ENCODE results near the gene AOAH.

DNA sequence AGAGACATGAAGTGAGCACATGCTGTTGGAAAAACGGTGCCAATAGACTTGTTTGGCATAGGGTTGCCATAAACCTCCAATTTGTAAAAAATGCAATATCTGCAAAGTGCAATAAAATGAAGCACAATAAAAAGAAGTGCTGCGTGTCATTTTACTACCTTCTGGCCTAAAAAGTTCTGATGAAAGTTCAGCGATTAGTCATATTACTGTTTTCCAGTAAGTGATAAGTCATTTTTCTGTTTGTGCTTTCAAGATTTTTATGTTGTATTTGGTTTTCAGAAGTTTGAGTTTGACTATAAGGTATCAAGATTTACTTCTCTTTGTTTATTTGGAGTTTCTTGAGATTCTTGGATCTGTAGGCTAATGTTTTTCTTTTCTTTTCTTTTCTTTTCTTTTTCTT is 16.8 kb downstream of the AOAH start:
- TF ChIP-seq, protein P1, sequence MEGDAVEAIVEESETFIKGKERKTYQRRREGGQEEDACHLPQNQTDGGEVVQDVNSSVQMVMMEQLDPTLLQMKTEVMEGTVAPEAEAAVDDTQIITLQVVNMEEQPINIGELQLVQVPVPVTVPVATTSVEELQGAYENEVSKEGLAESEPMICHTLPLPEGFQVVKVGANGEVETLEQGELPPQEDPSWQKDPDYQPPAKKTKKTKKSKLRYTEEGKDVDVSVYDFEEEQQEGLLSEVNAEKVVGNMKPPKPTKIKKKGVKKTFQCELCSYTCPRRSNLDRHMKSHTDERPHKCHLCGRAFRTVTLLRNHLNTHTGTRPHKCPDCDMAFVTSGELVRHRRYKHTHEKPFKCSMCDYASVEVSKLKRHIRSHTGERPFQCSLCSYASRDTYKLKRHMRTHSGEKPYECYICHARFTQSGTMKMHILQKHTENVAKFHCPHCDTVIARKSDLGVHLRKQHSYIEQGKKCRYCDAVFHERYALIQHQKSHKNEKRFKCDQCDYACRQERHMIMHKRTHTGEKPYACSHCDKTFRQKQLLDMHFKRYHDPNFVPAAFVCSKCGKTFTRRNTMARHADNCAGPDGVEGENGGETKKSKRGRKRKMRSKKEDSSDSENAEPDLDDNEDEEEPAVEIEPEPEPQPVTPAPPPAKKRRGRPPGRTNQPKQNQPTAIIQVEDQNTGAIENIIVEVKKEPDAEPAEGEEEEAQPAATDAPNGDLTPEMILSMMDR (IDR thresholded peaks at IDR 0.05) = no peak
- TF ChIP-seq POLR2A (IDR thresholded peaks at IDR 0.05) = no peak
- no peak for TF ChIP-seq EP300 (IDR thresholded peaks at IDR 0.05)
- no peak for TF ChIP-seq POLR2AphosphoS5 (IDR thresholded peaks at IDR 0.05)

All from suprapubic skin (tissue), 4 donors.